ENCODE measurements around the gene RDH8.

DNA sequence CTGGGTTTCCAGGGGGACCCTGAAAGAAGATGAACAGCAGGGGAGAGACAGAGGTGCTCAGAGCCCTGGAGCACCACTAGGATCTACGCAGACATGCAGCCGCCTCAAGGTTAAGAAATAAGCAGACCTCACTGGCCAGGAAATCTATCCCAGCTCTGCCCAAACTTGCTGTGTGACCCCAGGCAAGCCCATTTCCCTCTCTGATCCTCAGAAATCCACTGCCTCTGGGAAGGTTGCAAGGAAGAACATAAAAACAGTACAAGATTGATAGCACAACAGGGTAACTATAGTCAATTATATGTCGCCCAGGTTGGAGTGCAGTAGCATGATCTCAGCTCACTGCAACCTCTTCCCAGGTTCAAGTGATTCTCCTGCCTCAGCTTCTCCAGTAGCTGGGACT is 23.8 kb upstream of the RDH8 start:
- TF ChIP-seq POLR2AphosphoS5 (IDR thresholded peaks at IDR 0.05; ENCODE audit: low read depth, low read length) (no peak), TAF1 (IDR thresholded peaks at IDR 0.05; ENCODE audit: borderline replicate concordance, insufficient read depth, low read length) (no peak), SIN3A (IDR thresholded peaks at IDR 0.05; ENCODE audit: borderline replicate concordance, insufficient read depth, low read length) (no peak)
- TF ChIP-seq, protein P1, sequence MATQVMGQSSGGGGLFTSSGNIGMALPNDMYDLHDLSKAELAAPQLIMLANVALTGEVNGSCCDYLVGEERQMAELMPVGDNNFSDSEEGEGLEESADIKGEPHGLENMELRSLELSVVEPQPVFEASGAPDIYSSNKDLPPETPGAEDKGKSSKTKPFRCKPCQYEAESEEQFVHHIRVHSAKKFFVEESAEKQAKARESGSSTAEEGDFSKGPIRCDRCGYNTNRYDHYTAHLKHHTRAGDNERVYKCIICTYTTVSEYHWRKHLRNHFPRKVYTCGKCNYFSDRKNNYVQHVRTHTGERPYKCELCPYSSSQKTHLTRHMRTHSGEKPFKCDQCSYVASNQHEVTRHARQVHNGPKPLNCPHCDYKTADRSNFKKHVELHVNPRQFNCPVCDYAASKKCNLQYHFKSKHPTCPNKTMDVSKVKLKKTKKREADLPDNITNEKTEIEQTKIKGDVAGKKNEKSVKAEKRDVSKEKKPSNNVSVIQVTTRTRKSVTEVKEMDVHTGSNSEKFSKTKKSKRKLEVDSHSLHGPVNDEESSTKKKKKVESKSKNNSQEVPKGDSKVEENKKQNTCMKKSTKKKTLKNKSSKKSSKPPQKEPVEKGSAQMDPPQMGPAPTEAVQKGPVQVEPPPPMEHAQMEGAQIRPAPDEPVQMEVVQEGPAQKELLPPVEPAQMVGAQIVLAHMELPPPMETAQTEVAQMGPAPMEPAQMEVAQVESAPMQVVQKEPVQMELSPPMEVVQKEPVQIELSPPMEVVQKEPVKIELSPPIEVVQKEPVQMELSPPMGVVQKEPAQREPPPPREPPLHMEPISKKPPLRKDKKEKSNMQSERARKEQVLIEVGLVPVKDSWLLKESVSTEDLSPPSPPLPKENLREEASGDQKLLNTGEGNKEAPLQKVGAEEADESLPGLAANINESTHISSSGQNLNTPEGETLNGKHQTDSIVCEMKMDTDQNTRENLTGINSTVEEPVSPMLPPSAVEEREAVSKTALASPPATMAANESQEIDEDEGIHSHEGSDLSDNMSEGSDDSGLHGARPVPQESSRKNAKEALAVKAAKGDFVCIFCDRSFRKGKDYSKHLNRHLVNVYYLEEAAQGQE (IDR thresholded peaks at IDR 0.05; ENCODE audit: insufficient read depth in 1 of 2, low read depth in 2 of 2, low read length in 2 of 2) = no peak

Measured in PFSK-1 (cell line).